ENCODE results near the gene CACNA1E. TPM values are rescaled to one million over a fixed set of nuclear protein-coding genes. Genes with fewer than 3 reads are reported as not detected.

Gene CACNA1E
- total and polyA plus RNA-seq, 2 of the 13 experiments (the other 11 are each of a cell fraction or from before 2014, with no cell fraction given), result not detected

- H3K4me3 ChIP-seq (replicated peaks in 1 of 3; ENCODE audit: insufficient read depth in 1 of 3, low read depth in 2 of 3, low read length in 3 of 3), result no peak overlapping the region
- ATAC-seq, result no peak
- H4K20me1 ChIP-seq (ENCODE audit: insufficient read depth, low read length), result no peaks in the 10 kb centered on the region
- no peak overlapping the region for H2AFZ ChIP-seq (ENCODE audit: low read length)
- ChIA-PET CTCF (ENCODE audit: low intra/inter-chr PET ratio, low total read pairs) (no interaction called here), POLR2A (no interaction called here)
- no TSS peak for BruUV-seq (replicated peaks)
- no peak for FAIRE-seq
- no peaks in the 10 kb centered on the region for H3K9me3 ChIP-seq (ENCODE audit: low read length)
- intact Hi-C loops (cut with micrococcal nuclease; ENCODE audit: unreplicated experiment) (no loop called here), in situ Hi-C loops (cut with HindIII; ENCODE audit: extremely low pct_ligation_motif_present, low pct_unique_long_range_greater_than_20kb) (no loop called here)
- TF ChIP-seq ZNF547 (CRISPR knock-in tag; IDR thresholded peaks at IDR 0.05), result no peak
- no peak for TF ChIP-seq PLRG1 (conservative IDR thresholded peaks at IDR 0.05)
- TF ChIP-seq ZNF414 (CRISPR knock-in tag; IDR thresholded peaks at IDR 0.05), result no peak
- no peak for TF ChIP-seq ZSCAN12 (CRISPR knock-in tag; IDR thresholded peaks at IDR 0.05)
- TF ChIP-seq, protein P1, sequence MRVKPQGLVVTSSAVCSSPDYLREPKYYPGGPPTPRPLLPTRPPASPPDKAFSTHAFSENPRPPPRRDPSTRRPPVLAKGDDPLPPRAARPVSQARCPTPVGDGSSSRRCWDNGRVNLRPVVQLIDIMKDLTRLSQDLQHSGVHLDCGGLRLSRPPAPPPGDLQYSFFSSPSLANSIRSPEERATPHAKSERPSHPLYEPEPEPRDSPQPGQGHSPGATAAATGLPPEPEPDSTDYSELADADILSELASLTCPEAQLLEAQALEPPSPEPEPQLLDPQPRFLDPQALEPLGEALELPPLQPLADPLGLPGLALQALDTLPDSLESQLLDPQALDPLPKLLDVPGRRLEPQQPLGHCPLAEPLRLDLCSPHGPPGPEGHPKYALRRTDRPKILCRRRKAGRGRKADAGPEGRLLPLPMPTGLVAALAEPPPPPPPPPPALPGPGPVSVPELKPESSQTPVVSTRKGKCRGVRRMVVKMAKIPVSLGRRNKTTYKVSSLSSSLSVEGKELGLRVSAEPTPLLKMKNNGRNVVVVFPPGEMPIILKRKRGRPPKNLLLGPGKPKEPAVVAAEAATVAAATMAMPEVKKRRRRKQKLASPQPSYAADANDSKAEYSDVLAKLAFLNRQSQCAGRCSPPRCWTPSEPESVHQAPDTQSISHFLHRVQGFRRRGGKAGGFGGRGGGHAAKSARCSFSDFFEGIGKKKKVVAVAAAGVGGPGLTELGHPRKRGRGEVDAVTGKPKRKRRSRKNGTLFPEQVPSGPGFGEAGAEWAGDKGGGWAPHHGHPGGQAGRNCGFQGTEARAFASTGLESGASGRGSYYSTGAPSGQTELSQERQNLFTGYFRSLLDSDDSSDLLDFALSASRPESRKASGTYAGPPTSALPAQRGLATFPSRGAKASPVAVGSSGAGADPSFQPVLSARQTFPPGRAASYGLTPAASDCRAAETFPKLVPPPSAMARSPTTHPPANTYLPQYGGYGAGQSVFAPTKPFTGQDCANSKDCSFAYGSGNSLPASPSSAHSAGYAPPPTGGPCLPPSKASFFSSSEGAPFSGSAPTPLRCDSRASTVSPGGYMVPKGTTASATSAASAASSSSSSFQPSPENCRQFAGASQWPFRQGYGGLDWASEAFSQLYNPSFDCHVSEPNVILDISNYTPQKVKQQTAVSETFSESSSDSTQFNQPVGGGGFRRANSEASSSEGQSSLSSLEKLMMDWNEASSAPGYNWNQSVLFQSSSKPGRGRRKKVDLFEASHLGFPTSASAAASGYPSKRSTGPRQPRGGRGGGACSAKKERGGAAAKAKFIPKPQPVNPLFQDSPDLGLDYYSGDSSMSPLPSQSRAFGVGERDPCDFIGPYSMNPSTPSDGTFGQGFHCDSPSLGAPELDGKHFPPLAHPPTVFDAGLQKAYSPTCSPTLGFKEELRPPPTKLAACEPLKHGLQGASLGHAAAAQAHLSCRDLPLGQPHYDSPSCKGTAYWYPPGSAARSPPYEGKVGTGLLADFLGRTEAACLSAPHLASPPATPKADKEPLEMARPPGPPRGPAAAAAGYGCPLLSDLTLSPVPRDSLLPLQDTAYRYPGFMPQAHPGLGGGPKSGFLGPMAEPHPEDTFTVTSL (CRISPR knock-in tag; IDR thresholded peaks at IDR 0.05; ENCODE audit: borderline replicate concordance), result no peak
- TF ChIP-seq BORCS8-MEF2B (CRISPR knock-in tag; IDR thresholded peaks at IDR 0.05), result no peak
- no peak for TF ChIP-seq ERF (CRISPR knock-in tag; IDR thresholded peaks at IDR 0.05)
- TF ChIP-seq ZNF570 (CRISPR knock-in tag; IDR thresholded peaks at IDR 0.05; ENCODE audit: borderline replicate concordance), result no peak
- no peak for TF ChIP-seq ZNF230 (CRISPR knock-in tag; IDR thresholded peaks at IDR 0.05)
- TF ChIP-seq NFE2L1 (CRISPR knock-in tag; IDR thresholded peaks at IDR 0.05; ENCODE audit: borderline replicate concordance), result no peak
- TF ChIP-seq TFDP2 (CRISPR knock-in tag; IDR thresholded peaks at IDR 0.05), result no peak
- TF ChIP-seq, protein P2, sequence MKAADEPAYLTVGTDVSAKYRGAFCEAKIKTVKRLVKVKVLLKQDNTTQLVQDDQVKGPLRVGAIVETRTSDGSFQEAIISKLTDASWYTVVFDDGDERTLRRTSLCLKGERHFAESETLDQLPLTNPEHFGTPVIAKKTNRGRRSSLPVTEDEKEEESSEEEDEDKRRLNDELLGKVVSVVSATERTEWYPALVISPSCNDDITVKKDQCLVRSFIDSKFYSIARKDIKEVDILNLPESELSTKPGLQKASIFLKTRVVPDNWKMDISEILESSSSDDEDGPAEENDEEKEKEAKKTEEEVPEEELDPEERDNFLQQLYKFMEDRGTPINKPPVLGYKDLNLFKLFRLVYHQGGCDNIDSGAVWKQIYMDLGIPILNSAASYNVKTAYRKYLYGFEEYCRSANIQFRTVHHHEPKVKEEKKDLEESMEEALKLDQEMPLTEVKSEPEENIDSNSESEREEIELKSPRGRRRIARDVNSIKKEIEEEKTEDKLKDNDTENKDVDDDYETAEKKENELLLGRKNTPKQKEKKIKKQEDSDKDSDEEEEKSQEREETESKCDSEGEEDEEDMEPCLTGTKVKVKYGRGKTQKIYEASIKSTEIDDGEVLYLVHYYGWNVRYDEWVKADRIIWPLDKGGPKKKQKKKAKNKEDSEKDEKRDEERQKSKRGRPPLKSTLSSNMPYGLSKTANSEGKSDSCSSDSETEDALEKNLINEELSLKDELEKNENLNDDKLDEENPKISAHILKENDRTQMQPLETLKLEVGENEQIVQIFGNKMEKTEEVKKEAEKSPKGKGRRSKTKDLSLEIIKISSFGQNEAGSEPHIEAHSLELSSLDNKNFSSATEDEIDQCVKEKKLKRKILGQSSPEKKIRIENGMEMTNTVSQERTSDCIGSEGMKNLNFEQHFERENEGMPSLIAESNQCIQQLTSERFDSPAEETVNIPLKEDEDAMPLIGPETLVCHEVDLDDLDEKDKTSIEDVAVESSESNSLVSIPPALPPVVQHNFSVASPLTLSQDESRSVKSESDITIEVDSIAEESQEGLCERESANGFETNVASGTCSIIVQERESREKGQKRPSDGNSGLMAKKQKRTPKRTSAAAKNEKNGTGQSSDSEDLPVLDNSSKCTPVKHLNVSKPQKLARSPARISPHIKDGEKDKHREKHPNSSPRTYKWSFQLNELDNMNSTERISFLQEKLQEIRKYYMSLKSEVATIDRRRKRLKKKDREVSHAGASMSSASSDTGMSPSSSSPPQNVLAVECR (CRISPR knock-in tag; IDR thresholded peaks at IDR 0.05; ENCODE audit: borderline replicate concordance), result no peak
- no peak for TF ChIP-seq ZNF83 (CRISPR knock-in tag; IDR thresholded peaks at IDR 0.05; ENCODE audit: borderline replicate concordance)
- H3K4me1 ChIP-seq (ENCODE audit: insufficient read depth, low read length), result no peaks in the 10 kb centered on the region
- H3K9ac ChIP-seq (ENCODE audit: insufficient read depth, low read depth, low read length), result no peak overlapping the region
- DNase-seq (ENCODE audit: low spot score), result no peak
- no peak overlapping the region for H3K27ac ChIP-seq (ENCODE audit: extremely low read length, insufficient read depth, low read length)
- H3K36me3 ChIP-seq (replicated peaks in 1 of 2; ENCODE audit: control insufficient read depth in 1 of 2, insufficient read depth in 2 of 2, low read length in 2 of 2), result no peaks in the 10 kb centered on the region
- H3K79me2 ChIP-seq (ENCODE audit: insufficient read depth, low read length), result no peaks in the 10 kb centered on the region
- no peak overlapping the region for H3K4me2 ChIP-seq (ENCODE audit: low read depth, low read length)
- H3K27me3 ChIP-seq (ENCODE audit: control insufficient read depth in 1 of 2, insufficient read depth in 2 of 2, low read length in 2 of 2), result no peaks in the 10 kb centered on the region; a peak in 2 of 5 replicates
- 39% methylated on average over 7 of the region's 7 CpGs for whole genome bisulfite sequencing (ENCODE audit: low lambda C conversion rate)
Observed at GRCh38 chr1:181730606-181731005, 247.3 kb downstream of the CACNA1E start.

Measured in HepG2 (cell line).